ENCODE data around the gene MAN2A1.

GRCh38 chr5:109812698-109813097 lies 123.0 kb downstream of the MAN2A1 start:
- TF ChIP-seq TCF4 (CRISPR knock-in tag; IDR thresholded peaks at IDR 0.05; ENCODE audit: borderline replicate concordance) (no peak), ARNTL (CRISPR knock-in tag; IDR thresholded peaks at IDR 0.05; ENCODE audit: borderline replicate concordance, low read depth) (no peak), SNAI2 (CRISPR knock-in tag; IDR thresholded peaks at IDR 0.05) (no peak), ZNF565 (CRISPR knock-in tag; conservative IDR thresholded peaks at IDR 0.05; ENCODE audit: low read depth) (no peak), GLIS3 (CRISPR knock-in tag; IDR thresholded peaks at IDR 0.05) (no peak), CREB5 (CRISPR knock-in tag; IDR thresholded peaks at IDR 0.05; ENCODE audit: low read depth) (no peak), PATZ1 (CRISPR knock-in tag; IDR thresholded peaks at IDR 0.05; ENCODE audit: borderline replicate concordance) (no peak), ZNF70 (CRISPR knock-in tag; IDR thresholded peaks at IDR 0.05) (no peak)
